ENCODE measurements around the gene ARHGAP10.

GRCh38 chr4:148064451-148064850 lies 332.6 kb downstream of the ARHGAP10 start:
- TF ChIP-seq EZH2 (IDR thresholded peaks at IDR 0.05; ENCODE audit: borderline replicate concordance, insufficient read depth, low read depth, low read length, poor library complexity, severe bottlenecking) (no peak), CTCF (IDR thresholded peaks at IDR 0.05) (no peak)

Data from B cell (primary cell).